ENCODE data around the gene LAMTOR1. TPM values are rescaled to one million over a fixed set of nuclear protein-coding genes. Genes with fewer than 3 reads are reported as not detected.

Gene LAMTOR1
- total RNA-seq (71.0 and 78.4 TPM in 2 replicates), polyA plus RNA-seq (71.6 and 104 TPM in 2 replicates), polyA minus RNA-seq (106 and 122 TPM in 2 replicates)
- total RNA-seq (2013): 93.5 TPM

GRCh38 chr11:72102946-72103753 lies at the start of gene LAMTOR1:
LAMTOR1 (minus strand) TSS chr11:72103297; CDS start chr11:72103224, 73 bp downstream.
- H3K27ac Mint-ChIP-seq: peak within 1 kb of the TSS; percentile 99
- DNase-seq (peak; percentile 98), ATAC-seq (ENCODE audit: low read depth) (peak; percentile 95)
- ChIA-PET CTCF (interaction anchor here (1.2 to 4.7 kb wide), 4 partner anchors 12 to 41 kb away, joined by 3 to 37 read pairs (median 6); no protein-coding TSS in a partner anchor), POLR2A (no interaction called here)
- peak within 1 kb of the TSS; percentile 95 for H3K4me3 Mint-ChIP-seq
- Histone ChIP-seq H3K27ac (ENCODE audit: low read length in 2 of 2) (peak within 1 kb of the TSS; percentile 94 to 96), H3K4me1 (ENCODE audit: control insufficient read depth in 2 of 2, insufficient read depth in 2 of 2, low read length in 2 of 2) (peaks cover 29 to 37% of the 10 kb centered on the region in 2 donors), H2AFZ (ENCODE audit: insufficient read depth, low read depth, low read length, poor library complexity, severe bottlenecking) (peak within 1 kb of the TSS; percentile 86), H3K4me2 (replicated peaks; ENCODE audit: low read depth, low read length, poor library complexity, severe bottlenecking) (peak within 1 kb of the TSS; percentile 94), H3K4me3 (ENCODE audit: control extremely low read depth in 1 of 5, extremely low read depth in 1 of 5, insufficient read depth in 1 of 5, low read depth in 2 of 5, low read length in 4 of 5) (peak within 1 kb of the TSS; percentile 76 to 98 (median 84)), H3K27me3 (replicated peaks in 1 of 4; ENCODE audit: control extremely low read depth in 1 of 4, control insufficient read depth in 3 of 4, insufficient read depth in 4 of 4, low read length in 3 of 4) (no peaks in the 10 kb centered on the region), H3K36me3 (replicated peaks in 1 of 2; ENCODE audit: control extremely low read depth in 1 of 2, control insufficient read depth in 1 of 2, extremely low read depth in 1 of 2, insufficient read depth in 2 of 2, low read length in 1 of 2) (peaks cover 0 to 30% of the 10 kb centered on the region in 2 experiments), H3K9me3 (ENCODE audit: control extremely low read depth in 1 of 3, control insufficient read depth in 2 of 3, insufficient read depth in 1 of 3, low read length in 2 of 3) (peaks cover 0 to 8% (median 0%) of the 10 kb centered on the region in 3 donors), H4K20me1 (ENCODE audit: control insufficient read depth, insufficient read depth, low read length, poor library complexity, severe bottlenecking) (peaks cover 19% of the 10 kb centered on the region), H3K9ac (ENCODE audit: low read length) (peak within 1 kb of the TSS; percentile 85), H3K79me2 (ENCODE audit: control insufficient read depth, insufficient read depth, low read length) (peaks cover 72% of the 10 kb centered on the region)
- peaks cover 41% of the 10 kb centered on the region for H3K4me1 Mint-ChIP-seq
- intact Hi-C loops (cut with micrococcal nuclease): loop anchor here (1.0 to 5.0 kb wide), 7 partner anchors 9 to 316 kb away; partner anchors contain the start of genes ANAPC15, LRRC51, NUMA1 and XNDC1N
- no peaks in the 10 kb centered on the region for H3K9me3 Mint-ChIP-seq (ENCODE audit: insufficient read depth)
- WGBS (ENCODE audit: insufficient coverage): 6% methylated on average over 62 of the region's 64 CpGs
- no peaks in the 10 kb centered on the region for H3K27me3 Mint-ChIP-seq
- TF ChIP-seq CTCF (IDR thresholded peaks at IDR 0.05) (peak; percentile 20), EZH2 (IDR thresholded peaks at IDR 0.05; ENCODE audit: borderline replicate concordance, insufficient read depth, low read depth, low read length, poor library complexity, severe bottlenecking) (no peak)

GRCh38 chr11:72150882-72151281 lies 47.8 kb upstream of the LAMTOR1 start:
- CTCF ChIA-PET: no interaction called here
- POLR2A ChIA-PET: no interaction called here
- Histone ChIP-seq H3K4me1 (ENCODE audit: control insufficient read depth in 2 of 2, insufficient read depth in 2 of 2, low read length in 2 of 2) (no peaks in the 10 kb centered on the region), H3K27ac (ENCODE audit: low read length in 2 of 2) (no peak overlapping the region), H3K9ac (ENCODE audit: low read length) (no peak overlapping the region), H3K9me3 (ENCODE audit: control extremely low read depth in 1 of 3, control insufficient read depth in 2 of 3, insufficient read depth in 1 of 3, low read length in 2 of 3) (no peaks in the 10 kb centered on the region), H3K79me2 (ENCODE audit: control insufficient read depth, insufficient read depth, low read length) (no peaks in the 10 kb centered on the region), H3K4me3 (ENCODE audit: control extremely low read depth in 1 of 5, extremely low read depth in 1 of 5, insufficient read depth in 1 of 5, low read depth in 2 of 5, low read length in 4 of 5) (no peak overlapping the region), H3K4me2 (replicated peaks; ENCODE audit: low read depth, low read length, poor library complexity, severe bottlenecking) (no peak overlapping the region), H2AFZ (ENCODE audit: insufficient read depth, low read depth, low read length, poor library complexity, severe bottlenecking) (no peak overlapping the region), H3K36me3 (replicated peaks in 1 of 2; ENCODE audit: control extremely low read depth in 1 of 2, control insufficient read depth in 1 of 2, extremely low read depth in 1 of 2, insufficient read depth in 2 of 2, low read length in 1 of 2) (no peaks in the 10 kb centered on the region), H3K27me3 (replicated peaks in 1 of 4; ENCODE audit: control extremely low read depth in 1 of 4, control insufficient read depth in 3 of 4, insufficient read depth in 4 of 4, low read length in 3 of 4) (peaks cover 0 to 3% (median 1%) of the 10 kb centered on the region in 4 experiments), H4K20me1 (ENCODE audit: control insufficient read depth, insufficient read depth, low read length, poor library complexity, severe bottlenecking) (no peaks in the 10 kb centered on the region)
- Mint-ChIP-seq H3K4me3 (no peak overlapping the region), H3K9me3 (ENCODE audit: insufficient read depth) (no peaks in the 10 kb centered on the region), H3K4me1 (no peaks in the 10 kb centered on the region), H3K27me3 (no peaks in the 10 kb centered on the region), H3K27ac (no peak overlapping the region)
- no peak for DNase-seq
- no peak for ATAC-seq (ENCODE audit: low read depth)
- TF ChIP-seq EZH2 (IDR thresholded peaks at IDR 0.05; ENCODE audit: borderline replicate concordance, insufficient read depth, low read depth, low read length, poor library complexity, severe bottlenecking): no peak
- no peak for TF ChIP-seq CTCF (IDR thresholded peaks at IDR 0.05)
- WGBS (ENCODE audit: insufficient coverage): 63% methylated on average over 3 of the region's 4 CpGs
- intact Hi-C loops (cut with micrococcal nuclease): no loop called here

All from B cell (primary cell).